HG03558 (cell line): Measurements from ENCODE around the gene PTGES2.
"Not testable (repeated sequence)": the region's sequence is repeated elsewhere in the genome, so short reads cannot be mapped to it uniquely, and the experiment has no call there.

Source experiments
- ATAC-seq: cut with Tn5 transposase; IDR thresholded peaks from one replicate; pipeline ENCODE4 v1.9.1; 2021; ENCODE audit warnings: moderate number of reproducible peaks; ENCODE audit not compliant: unreplicated experiment; ENCODE audit errors: extremely low read depth

PTGES2 gene

DNA sequence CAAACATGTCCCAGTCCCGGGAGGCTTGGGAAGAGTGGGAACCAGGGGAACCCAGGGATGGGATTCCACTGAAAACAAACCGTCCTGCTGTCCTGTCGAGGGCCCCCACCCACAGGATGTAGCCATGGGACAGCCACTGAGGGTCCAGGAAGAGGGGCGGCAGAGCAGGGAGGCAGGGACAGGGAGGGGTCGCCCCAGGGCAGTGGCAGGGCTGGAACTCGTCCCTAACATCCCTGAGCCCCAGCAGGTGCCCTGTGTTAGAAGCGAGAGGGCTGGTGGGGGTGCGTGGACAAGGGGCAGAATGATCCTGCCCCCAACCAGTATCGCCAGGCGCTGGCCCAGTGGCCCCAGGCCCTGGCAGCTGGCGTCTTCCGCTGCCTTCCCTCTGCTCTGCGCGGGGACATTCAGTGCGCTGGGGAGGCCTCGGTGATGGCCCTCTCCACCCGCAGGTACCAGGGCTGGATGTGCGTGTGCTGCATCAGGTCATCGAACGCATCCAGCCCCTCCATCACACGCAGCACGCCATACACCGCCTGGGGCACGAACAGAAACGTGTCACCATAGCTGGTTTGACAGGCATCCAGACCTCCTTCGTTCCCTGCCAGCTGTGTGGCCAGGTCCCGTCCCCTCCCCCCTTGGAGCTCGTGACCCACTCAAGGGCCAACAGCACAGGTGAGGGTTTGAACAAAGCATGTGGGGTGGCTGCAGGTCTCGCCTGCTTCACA lies 6.6 kb downstream of the PTGES2 start:
- ATAC-seq = no peak

DNA sequence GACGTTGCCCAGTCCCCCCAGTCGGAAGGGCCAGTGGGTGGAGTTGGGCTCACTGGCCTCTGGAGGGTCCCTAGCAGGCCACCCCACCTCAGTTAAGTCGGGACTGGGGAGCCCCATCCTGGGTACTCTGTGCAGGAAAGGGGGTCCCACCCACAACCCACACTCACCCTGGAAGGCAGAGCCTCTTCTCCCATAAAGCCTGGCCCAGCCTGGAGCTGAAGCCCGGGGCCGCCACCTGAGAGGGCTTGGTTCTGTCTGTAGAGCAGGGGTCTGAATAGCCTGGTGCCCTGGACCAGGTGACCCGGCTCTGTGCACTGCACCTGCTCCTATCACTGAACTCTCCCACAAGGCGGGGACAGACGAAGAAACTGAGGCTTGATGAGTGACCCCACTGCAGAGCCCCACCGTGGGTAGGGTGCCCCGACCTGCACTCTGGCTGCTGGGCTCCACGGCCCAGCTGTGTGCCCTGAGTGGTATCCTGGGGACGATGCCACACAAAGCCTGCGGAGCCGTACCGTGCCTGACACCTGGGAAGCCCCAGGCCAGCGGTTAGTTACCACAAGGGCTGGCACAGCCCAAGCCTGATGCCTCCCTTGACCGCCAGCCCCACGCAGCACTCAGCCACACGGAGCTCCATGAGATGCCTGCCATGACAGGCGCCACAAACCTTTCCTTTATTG lies 7.3 kb downstream of the PTGES2 start:
- ATAC-seq = no peak

DNA sequence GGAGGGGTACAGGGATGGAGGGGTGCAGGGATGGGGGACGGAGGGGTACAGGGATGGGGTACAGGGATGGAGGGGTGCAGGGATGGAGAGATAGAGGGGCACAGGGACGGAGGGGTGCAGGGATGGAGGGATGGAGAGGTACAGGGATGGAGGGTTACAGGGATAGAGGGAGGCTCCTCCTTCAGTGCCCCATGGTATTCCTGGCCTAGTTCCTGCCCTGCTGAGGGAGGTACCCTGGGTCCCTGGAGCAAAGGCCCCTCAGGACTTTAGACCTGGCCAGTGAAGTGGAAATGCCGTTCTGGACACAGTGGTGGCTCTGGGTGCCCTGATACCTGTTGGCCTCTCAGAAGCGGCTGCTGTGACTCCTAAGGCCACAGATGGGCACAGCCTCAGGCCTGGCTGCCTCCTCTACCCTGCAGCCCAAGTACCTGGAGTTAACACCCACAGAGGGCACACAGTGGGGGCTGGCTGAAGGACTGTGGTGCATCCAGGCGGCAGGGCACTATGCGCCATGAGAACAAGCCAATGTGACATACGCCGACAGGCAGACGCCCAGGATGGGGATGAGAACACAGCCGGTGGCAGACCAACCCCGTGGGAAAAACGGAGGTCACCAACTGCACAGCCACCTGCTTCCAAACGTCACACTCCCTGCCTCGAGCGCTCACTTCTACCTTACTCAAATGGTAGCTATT lies 8.4 kb downstream of the PTGES2 start:
- ATAC-seq = no peak

DNA sequence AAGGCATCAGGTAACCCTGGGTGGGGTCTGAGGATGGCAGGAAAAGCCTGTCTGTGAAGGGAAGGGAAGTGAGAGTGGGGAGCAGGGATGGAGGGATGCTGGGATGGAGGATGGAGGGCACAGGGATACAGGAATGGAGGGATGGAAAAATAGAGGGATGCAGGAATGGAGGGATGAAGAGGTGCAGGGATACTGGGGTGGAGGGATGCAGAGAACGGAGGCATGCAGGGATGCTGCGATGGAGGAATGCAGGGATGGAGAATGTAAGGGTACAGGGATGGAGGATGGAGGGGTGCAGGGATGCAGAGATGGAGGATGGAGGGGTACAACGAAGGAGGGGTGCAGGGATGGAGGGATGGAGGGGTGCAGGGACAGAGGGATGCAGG lies 9.1 kb downstream of the PTGES2 start:
- ATAC-seq = no peak

DNA sequence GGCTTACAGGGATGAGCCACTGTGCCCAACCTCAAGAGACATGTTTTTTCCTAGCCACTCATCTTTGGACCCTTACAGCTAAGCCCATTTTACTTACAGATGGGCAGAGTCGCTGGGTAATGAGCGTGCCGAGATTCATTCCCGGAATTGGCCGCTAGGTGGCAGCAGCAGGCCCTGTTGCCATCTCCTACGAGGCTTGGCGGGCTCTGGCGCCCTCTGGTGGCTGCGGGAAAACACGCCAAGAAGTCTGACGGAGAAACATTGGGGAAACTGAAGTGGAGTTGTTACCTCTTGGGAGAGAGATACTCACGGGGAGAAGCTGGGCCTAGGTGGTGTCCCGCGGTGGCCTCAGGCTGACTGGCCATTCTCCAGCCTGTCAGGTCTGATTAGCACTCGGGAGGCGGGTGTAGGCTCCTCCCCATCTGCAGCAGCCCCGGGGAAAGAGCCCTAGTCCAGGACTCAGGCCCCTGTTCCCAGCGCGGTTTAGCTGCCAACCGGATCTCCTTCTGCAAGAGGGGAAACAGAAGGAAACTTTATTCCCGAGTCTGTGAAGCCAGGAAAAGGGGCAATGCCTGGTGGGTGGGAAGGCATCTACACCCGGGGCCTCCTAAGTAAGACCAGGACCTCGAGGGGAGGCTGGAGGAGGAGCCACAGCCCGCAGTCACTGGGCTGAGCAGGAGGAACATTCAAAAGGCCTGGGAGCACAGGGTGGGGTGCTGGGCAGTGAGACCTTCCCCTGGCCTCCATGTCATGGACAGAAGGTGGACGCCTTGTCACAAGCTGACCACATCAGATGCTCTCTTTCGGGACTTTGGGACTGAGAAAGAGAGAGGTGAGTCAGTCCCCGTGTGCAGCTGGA lies 9.7 kb downstream of the PTGES2 start:
- no peak for ATAC-seq

DNA sequence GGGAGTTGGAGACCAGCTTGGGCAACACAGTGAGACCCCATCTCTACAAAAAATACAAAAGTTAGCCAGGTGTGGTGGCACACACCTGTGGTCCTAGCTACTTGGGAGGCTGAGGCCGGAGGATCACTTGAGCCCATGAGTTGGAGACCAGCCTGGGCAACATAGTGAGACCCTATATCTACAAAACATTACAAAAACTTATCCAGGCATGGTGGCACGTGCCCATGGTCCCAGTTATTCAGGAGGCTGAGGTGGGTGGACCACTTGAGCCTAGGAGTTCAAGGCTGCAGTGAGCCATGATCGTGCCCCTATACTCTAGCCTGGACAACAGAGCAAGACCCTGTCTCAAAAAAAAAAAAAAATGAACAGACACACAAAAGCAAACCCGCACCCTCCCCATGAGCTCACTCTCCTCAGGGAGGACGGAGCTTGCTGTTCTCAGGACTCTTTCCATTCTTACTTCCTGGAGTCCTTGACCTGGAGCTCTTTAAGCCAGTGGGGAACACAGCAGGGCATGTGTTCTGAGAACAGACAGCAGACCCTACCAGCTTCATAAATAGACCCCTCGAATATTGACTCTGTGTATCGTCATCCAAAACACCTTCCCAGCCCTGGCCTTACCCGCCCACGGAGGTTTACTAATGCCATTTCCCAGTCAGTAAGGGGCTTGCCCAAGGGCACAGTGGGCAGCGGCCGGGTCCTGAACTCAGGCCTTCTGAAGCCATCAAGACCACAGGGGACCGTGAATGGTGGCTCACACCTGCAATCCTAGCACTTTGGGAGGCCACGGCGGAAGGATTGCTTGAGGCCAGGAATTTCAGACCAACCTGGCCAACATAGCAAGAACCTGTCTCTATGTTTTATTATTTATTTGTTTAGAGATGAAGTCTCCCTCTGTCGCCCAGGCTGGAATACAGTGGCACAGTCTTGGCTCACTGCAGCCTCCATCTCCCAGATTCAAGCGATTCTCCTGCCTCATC lies 11.1 kb downstream of the PTGES2 start:
- ATAC-seq = no peak

DNA sequence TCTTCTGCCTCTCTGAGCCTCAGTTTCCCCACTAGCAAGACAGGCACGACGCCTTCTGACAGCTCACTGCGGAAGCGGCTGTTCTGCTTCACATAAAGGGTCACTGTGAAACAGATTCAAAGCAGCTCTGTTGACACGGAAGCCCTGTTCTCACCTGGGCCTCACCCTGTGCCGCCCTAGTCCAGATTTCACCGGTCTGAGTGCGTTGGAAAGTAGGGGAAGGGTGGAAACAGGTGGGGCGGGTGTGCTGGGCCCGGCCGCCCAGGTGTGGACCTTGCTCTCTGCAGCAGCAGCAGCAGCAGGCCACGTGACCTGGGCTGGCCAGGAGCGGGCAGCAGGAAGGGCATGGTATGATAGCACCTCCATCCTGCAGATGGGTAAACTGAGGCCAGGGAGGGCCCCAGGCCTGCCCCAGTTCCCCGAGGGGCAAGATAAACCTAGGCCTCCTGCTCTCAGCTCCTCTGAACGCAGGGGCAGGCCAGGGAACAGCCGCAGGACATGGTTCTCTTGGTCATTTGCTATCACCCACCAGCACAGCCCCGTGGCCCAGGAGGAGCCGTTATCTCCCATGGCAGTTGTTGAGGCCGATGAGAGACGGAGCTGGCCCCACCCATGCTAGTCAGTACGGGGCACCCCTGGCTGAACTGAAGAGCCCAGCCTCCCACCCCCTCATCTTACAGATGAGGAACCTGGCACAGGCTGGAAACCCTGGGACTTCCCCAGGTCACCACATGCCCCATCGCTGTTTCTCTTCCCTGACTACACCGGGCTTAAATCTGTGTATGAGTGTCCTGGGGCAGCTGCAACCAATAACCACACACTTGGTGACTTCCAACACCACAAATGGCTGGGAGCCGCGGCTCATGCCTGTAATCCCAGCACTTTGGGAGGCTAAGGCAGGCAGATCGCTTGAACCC lies 12.1 kb downstream of the PTGES2 start:
- no peak for ATAC-seq

DNA sequence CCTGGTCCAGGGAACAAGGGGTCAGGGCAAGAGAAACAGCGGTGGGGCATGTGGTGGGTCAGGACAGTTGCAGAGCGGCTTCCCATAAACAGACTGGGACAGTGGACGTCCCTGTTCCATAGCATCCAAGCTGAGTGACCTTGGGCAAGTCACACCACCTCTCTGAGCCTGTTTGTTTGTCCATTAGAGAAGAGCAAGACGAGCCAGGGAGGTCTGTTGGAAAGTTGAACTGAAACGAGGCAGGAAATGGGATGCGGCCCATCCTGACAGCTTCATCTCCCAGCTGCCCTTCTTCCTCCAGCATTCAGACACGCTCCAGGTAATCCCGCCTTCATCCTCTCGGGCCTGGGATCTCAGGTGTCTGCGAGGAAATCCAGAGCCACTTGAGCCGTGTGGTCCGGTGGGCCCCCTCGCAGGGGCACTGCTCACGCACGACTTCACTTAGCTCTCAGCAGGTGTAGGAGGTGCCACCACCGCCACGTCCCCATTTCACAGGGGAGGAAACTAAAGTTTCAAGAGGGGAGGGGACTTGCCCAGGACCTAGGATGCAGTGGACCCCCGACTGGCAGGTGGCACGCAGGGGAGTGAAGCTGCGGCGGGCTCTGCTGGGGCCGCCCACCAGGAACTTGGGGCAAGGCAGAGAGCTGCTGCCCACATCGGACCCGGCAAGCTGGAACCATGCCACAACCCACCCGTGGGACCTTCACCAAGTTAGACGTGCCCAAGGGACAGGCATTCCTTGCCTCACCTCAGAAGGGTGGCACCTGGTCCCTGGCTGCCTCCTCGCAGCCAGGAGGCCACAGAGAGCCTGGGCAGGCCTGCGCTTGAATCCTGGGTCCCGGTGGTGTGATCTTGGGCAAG lies 13.0 kb downstream of the PTGES2 start:
- ATAC-seq = no peak

DNA sequence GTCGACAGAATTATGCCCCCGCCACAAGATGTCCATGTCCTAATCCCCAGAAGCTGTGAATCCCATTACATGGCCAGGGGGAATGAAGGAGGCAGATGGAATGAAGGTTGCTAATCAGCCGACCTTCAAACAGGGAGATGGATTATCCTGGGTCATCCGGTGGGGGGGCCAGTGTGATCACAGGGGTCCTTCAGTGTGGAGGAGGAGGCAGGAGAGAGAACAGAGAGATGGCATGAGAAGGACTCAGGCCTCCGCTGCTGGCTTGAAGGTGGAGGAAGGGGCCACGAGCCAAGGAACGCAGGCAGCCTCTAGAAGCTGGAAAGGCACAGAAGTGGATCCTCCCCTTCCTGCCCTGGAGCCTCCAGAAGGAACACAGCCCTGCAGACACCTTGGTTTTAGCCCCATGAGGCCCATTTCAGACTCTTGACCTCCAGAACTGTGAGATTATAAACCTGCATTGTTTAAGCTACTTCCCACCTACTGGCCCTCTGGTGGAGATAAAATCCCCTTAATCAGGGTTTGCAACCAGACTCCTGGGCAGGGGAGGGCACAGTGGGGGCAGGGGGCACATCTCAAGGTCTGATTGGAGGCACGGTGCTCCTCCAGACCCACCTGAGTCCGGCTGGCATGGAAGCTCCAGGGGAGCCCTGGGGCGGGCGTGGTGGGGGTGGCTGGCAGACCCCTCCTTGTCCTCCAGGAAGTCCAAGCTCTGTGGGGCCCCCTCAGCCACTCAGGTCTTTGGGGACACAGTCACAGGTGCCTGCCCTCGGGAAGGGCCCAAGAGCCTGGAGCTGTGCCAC lies 13.8 kb downstream of the PTGES2 start:
- ATAC-seq = no peak

DNA sequence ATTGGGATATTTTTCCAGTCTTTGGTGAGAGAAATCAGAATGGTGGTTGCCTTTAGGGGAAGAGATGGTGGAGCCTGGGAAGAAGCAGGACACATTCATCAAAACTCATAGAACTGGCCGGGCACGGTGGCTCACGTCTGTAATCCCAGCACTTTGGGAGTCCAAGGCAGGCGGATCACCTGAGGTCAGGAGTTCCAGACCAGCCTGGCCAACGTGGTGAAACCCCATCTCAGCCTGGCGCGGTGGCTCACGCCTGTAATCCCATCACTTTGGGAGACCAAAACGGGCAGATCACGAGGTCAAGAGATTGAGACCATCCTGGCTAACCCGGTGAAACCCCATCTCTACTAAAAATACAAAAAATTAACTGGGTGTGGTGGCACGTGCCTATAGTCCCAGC lies 15.8 kb downstream of the PTGES2 start:
- not testable (repeated sequence) for ATAC-seq

DNA sequence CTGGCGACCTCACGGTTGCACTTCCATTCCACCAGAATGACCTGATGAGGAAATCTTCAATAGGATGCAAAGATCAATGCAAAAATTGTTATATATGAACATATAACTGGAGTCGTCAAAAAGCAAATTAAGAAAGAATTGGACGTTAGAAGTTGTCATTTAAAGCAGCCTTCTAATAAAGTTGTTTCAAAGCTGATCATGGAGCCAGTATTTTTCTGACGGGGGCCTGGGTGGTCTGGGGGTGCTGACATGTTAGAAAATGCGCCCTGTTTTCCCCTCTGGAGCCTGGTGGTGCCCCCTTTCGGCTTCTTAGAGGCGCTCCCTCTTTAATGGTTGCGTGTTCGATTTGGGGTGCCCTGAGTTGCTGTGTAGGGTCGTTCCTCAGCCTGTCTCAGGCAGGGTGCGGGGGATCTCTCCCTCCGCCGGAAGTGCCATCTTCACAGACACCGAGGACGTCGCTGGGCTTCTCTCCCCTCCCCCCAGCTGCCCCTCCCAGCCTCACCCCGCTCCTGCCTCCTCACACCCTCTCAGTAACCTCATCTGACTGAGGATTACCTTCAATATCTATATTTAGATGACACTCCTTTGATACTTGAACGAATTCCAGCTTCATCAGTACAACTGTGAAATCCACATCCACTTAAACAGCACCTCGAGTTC lies 18.3 kb downstream of the PTGES2 start:
- no peak for ATAC-seq

DNA sequence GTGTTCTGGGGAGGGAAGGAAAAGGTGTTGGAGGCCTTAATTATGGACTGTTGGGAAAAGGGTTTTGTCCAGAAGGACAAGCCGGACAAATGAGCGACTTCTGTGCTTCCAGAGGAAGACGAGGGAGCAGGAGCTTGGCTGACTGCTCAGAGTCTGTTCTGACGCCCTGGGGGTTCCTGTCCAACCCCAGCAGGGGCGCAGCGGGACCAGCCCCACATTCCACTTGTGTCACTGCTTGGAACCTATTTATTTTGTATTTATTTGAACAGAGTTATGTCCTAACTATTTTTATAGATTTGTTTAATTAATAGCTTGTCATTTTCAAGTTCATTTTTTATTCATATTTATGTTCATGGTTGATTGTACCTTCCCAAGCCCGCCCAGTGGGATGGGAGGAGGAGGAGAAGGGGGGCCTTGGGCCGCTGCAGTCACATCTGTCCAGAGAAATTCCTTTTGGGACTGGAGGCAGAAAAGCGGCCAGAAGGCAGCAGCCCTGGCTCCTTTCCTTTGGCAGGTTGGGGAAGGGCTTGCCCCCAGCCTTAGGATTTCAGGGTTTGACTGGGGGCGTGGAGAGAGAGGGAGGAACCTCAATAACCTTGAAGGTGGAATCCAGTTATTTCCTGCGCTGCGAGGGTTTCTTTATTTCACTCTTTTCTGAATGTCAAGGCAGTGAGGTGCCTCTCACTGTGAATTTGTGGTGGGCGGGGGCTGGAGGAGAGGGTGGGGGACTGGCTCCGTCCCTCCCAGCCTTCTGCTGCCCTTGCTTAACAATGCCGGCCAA lies 19.1 kb downstream of the PTGES2 start:
- no peak for ATAC-seq

DNA sequence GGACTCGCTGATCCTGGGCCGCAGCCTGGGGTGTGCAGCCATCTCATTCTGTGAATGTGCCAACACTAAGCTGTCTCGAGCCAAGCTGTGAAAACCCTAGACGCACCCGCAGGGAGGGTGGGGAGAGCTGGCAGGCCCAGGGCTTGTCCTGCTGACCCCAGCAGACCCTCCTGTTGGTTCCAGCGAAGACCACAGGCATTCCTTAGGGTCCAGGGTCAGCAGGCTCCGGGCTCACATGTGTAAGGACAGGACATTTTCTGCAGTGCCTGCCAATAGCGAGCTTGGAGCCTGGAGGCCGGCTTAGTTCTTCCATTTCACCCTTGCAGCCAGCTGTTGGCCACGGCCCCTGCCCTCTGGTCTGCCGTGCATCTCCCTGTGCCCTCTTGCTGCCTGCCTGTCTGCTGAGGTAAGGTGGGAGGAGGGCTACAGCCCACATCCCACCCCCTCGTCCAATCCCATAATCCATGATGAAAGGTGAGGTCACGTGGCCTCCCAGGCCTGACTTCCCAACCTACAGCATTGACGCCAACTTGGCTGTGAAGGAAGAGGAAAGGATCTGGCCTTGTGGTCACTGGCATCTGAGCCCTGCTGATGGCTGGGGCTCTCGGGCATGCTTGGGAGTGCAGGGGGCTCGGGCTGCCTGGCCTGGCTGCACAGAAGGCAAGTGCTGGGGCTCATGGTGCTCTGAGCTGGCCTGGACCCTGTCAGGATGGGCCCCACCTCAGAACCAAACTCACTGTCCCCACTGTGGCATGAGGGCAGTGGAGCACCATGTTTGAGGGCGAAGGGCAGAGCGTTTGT lies 19.9 kb downstream of the PTGES2 start:
- no peak for ATAC-seq

DNA sequence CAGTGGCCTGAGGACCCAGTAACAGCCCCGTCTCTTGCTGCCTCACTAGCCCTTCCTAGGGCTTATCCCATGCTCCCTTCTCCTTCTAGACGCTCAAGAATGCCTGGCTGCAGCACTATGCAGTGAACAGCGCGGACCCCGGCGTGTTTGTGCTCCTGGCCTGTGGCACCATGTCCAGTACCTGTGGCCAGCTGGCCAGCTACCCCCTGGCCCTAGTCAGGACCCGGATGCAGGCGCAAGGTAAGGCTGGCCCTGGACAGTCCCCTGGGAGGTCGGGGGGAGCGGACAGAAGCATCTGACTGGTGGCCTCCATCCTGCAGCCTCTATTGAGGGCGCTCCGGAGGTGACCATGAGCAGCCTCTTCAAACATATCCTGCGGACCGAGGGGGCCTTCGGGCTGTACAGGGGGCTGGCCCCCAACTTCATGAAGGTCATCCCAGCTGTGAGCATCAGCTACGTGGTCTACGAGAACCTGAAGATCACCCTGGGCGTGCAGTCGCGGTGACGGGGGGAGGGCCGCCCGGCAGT lies 20.5 kb downstream of the PTGES2 start:
- no peak for ATAC-seq
